Measurements from ENCODE around the gene APOL3.
"Not testable (repeated sequence)": the region's sequence is repeated elsewhere in the genome, so short reads cannot be mapped to it uniquely, and the experiment has no call there.

The APOL3 gene

GRCh38 chr22:36104435-36104834 lies 56.1 kb downstream of the APOL3 start:
- no peak for DNase-seq (ENCODE audit: low read depth in 4 of 4, low spot score in 1 of 4)

- DNase-seq (ENCODE audit: low read depth in 4 of 4, low spot score in 1 of 4) = no peak
Measured at GRCh38 chr22:36103891-36104290, 56.7 kb downstream of the APOL3 start.

GRCh38 chr22:36102995-36103394 lies 57.6 kb downstream of the APOL3 start:
- DNase-seq (ENCODE audit: low read depth in 4 of 4, low spot score in 1 of 4) = no peak

- DNase-seq (ENCODE audit: low read depth in 4 of 4, low spot score in 1 of 4) = no peak
Measured at GRCh38 chr22:36101756-36102155, 58.8 kb downstream of the APOL3 start.

- DNase-seq (ENCODE audit: low read depth in 4 of 4, low spot score in 1 of 4) = not testable (repeated sequence)
Measured at GRCh38 chr22:36100908-36101307, 59.6 kb downstream of the APOL3 start.

- no peak for DNase-seq (ENCODE audit: low read depth in 4 of 4, low spot score in 1 of 4)
Measured at GRCh38 chr22:36100134-36100824, 60.3 kb downstream of the APOL3 start.

- not testable (repeated sequence) for DNase-seq (ENCODE audit: low read depth in 4 of 4, low spot score in 1 of 4)
Measured at GRCh38 chr22:36099561-36099960, 61.0 kb downstream of the APOL3 start.

- DNase-seq (ENCODE audit: low read depth in 4 of 4, low spot score in 1 of 4) = no peak
Measured at GRCh38 chr22:36097880-36098279, 62.7 kb downstream of the APOL3 start.

GRCh38 chr22:36090772-36091171 lies 69.8 kb downstream of the APOL3 start:
- not testable (repeated sequence) for DNase-seq (ENCODE audit: low read depth in 4 of 4, low spot score in 1 of 4)

All from stimulated activated CD4-positive, alpha-beta T cell treated with anti-CD3 and anti-CD28 coated beads, Interleukin-1b, Interleukin-23, amount 100 ng/mL, for 24 hours (primary cell).